Measurements from ENCODE around the gene WDR27.
"Not testable (repeated sequence)": the region's sequence is repeated elsewhere in the genome, so short reads cannot be mapped to it uniquely, and the experiment has no call there.

Gene WDR27

DNA sequence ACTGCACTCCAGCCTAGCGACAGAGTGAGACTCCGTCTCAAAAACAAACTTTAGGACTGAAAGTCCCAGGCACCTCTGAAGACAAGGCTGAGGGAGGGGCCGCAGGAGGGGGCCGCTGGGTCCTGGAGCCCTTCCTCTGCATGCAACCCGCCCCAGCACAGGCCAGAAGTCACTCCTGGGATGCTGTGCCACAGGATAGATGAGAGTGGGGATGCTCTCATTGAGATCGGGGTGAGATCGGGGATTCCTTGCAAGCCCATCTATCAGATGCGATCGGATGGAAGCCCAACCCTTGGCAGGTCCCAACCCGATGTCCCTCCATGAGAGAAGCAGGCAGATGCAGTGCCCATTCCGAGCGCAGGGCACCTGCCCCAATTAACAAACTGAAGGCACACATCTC is 66.5 kb downstream of the WDR27 start:
- no peak for DNase-seq

DNA sequence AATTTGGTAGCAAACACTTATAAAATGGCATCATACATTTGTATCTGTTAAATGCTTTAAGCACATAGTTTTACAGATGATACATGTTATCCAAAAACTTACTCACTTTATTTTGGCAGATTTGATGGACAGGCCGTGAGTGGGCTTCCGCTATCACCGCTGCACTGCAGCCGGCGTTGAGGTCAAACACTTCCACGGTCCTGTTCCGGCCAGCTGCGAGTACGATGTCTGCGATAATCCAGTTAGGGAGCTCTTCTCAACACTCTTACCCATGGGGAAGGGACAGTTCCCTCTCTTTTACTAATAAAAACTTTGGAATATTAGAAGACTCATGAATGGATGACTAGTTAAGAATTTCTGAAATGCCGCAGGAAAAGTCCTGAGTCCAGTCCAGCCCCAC is 69.0 kb downstream of the WDR27 start:
- DNase-seq: no peak

DNA sequence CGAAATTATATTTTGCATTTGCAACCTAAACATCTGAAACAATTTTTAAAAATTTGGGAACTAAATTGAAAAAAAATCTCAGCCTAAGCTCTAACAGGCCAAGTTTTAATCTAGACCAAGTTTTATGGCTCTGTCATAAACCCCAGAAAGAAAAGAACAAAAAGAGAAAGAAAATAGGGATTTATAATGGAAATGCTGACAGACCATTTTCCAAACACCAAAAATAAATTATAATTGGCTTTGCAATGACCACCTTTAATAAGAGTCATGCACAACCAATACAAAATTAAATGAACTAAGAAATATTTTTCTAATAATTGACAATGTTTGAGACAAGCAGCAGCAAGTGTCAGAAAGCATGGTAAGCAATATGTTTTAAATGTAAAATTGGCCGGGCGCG is 72.6 kb downstream of the WDR27 start:
- no peak for DNase-seq

DNA sequence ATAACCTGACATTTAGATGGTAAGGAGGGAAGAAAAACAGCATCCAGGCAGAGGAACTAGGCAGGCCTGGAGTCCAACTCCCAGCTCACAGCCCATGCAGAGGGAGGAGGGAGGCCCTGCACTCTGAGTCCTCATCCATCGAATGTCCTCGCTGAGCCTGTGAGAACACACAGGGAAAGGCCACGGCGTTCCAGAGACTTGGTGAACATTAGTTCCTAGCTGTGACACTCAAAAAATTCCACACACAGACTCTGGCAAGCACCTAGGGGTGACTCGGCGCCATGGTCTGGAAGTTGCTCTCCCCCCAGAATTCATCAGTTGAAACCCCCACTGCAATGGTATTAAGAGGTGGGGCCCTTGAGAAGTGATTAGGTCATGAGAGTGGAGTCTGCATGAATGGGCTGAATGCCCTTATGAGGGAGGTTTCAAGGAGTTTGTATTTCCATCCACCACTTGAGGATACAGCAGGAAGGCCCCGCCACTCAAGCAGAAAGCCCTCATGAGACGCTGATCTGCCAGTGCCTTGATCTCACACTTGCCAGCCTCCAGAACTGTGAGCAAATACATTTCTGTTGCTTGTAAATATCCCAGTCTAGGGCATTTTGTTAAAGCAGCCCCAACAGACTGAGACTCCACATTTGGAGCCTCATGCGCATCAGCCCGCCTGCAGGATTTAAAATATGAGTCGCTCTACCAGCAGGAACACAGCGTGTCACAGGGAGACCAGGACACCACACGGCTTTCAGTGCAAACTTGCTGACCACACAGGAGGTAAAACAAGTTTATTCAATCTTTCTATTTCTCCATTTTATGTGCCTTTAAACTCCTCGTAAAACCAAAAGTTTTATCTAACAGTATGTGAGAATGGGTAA is 73.9 kb downstream of the WDR27 start:
- no peak for DNase-seq

DNA sequence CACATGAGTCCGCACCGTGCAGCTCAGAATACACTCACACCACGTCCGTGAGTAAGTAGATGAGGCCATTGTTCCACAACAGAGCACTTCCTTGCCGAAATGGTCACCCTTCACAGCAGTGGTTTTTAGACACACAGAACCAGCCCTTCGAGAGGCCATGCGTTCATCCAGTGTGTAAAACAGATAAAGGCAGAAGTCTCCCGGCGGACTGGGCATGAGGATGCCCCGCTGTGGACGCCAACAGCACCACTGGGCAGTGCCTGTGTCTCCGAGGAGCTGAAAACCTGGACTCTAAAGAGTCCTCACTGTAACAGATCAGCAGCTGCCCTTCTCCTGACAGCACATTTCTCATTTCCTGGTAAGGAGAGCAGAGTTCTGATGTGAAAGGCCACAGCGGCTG is 75.2 kb downstream of the WDR27 start:
- no peak for DNase-seq

DNA sequence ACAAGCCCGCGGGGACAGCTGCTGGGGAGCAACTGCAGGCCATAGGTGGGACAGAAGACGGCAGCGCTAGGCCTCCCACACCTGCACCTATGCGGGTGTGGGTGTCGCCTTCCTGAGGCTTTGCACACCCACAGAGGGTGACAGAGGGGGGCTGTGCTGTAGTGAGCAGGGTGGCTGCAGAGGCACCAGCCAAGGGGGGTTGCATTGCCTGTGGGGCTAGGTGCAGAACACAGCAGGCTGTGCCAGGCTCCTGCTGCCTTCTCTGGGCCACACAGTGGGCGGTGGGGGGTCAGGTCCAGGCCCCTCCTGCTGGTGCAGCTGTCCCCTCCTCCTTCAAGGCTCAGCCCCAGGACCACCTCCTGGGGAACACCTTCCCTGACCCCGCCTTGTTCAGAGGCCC is 75.7 kb downstream of the WDR27 start:
- DNase-seq: no peak

DNA sequence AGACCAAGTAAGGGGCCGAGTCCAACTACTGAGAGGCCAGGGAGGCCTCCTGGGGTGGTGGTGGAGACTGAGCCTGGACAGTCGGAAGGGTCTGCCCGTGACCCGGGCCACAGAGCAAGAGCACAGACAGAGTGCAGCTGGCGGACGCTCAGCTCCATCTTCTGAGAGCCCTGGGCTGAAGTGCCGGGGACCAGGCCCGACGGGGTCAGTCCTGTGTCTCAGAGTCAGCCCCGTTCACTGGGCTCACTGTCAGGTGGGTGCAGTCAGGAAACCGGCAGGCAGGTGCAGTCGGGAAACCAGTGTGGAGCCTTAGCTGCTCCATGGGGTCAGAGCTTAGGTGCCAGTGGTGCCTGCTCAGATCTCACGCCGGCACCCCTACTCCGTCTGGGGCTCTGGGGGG is 76.5 kb downstream of the WDR27 start:
- DNase-seq: no peak

DNA sequence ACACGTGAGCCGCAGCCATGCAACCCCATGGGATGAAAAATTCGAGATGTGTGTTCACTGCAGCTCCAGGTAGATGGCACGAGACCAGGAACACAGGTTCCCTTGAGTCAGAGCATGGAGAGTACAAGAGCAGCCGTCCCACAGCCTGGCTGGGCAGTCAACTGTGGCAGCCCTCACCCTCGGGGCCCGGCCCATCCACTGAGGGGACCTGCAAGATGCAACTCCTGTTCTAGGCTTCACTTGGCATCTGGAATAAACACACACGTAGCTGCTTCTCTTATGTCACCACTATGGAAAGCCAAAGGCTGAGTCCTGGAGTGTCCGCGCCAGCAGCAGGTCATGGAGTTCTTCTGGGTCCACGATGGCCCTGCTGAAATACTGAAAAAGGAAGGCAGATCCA is 77.0 kb downstream of the WDR27 start:
- DNase-seq: no peak

DNA sequence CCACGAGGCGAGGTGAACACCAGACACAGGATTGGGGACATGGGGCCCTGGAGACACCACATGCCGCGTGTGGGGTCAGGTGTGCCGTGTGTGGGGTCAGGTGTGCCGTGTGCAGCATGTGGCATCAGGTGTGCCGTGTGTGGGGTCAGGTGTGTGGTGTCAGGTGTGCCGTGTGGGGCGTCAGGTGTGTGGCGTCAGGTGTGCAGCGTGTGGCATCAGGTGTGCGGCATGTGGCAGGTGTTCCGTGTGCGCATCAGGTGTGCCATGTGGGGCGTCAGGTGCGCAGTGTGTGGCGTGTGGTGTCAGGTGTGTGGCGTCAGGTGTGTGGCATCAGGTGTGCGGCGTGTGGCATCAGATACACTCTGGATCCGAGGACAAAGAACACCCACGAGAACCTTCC is 77.9 kb downstream of the WDR27 start:
- DNase-seq: no peak

DNA sequence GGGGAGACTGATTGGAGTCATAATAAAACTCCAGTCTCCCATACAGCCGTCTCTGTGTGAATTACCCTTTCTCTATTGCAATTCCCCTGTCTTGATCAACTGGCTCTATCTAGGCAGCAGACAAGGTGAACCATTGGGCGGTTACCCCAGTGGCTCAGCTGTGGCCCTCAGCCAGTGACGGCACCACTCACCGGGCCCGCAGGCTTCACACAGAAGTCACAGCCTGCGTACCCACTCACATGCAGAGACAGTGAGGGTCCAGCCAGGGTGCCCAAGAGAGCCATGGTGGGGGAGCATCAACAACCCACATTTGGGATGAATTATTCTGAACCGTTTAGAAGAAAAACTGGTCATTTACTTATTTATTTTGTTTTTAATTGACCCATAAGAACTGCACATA is 78.5 kb downstream of the WDR27 start:
- no peak for DNase-seq

DNA sequence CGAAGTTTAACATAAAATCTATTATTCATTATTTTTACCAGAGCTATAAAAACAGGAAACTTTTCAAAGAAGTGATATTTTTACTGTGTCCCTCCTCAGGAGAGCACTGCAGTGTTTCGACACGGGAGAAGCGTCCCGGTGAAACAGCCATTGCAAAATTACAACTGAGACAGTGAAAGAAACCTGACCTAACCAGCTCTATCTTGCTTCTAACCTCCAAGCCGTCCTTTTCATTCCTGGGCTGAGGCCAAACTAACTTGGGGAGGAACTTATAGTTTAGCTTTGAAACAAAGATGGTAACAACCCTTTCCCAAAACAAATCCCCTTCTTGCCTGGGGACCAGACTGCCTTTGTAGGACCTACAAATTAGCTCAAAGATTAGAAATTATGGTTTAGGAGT is 79.2 kb downstream of the WDR27 start:
- peak; percentile 6 for DNase-seq

DNA sequence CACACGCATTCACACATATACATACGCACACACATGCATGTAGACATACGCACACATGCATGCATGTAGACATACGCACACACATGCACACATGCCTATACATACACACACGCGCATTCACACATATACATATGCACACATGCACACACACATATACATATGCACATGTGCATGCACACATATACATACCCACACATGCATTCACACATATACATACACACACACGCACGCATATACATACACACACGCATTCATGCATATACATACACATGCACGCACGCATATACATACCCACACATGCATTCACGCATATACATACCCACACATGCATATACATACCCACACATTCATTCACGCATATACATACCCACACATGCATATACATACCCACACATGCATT is 80.5 kb downstream of the WDR27 start:
- DNase-seq: no peak

DNA sequence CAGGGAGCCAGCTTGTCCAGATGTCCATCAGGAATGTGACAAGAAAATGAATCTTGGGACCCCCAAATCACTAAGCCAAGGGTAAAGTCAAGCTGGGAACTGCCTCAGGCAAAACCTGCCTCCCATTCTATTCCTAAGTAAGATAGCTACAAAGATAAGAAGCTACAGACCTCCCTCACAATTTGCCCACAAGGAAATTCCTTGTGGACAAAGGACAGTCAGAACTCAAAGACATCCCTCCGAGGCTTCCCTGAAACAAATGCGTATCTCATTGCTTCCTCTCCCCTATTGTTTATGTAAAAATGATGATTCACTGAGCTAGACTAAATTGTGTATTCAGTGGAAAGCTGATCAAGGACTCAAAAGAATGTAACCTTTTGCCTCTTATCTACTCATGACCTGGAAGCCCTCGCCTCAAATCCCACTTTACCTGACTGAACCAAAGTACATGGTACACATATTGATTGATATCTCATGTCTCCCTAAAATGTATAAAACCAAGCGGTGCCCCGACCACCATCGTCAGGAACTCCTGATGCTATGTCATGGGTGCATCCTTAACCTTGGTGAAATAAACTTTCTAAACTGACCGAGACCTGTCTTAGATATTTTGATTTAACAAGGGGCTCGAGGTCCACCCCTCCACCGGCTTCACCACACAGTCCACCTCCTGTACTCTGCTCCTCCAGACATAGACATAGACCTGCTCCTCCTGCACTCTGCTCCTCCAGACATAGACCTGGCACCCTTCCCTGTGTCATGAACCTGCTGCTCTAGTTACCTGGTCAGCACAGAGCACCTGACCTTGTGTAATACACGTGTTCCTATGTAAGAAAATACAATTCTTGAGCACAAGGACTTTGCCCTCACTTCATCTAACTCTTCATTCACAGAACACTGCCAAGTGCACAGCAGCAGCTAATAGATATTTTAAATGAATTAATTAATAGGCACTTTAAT is 81.4 kb downstream of the WDR27 start:
- DNase-seq: no peak

DNA sequence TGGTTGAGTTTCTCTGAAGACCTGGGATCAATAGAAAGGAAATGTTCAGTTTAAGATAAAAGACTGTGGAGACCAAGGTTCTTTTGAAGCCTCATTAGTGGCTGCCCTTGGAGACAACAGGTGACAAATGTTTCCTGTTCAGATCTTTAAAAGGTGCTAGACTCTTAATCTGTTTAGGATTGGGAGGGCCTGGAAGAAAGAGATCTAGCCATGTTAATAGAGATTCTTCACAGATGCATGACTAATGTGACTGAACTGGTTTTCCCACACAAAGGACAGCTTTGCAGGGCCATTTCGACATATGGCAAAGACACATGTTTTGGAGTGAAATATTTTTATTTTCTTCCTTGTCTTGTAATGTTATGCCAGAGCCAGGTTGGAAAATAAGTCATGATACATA is 82.2 kb downstream of the WDR27 start:
- DNase-seq: no peak

DNA sequence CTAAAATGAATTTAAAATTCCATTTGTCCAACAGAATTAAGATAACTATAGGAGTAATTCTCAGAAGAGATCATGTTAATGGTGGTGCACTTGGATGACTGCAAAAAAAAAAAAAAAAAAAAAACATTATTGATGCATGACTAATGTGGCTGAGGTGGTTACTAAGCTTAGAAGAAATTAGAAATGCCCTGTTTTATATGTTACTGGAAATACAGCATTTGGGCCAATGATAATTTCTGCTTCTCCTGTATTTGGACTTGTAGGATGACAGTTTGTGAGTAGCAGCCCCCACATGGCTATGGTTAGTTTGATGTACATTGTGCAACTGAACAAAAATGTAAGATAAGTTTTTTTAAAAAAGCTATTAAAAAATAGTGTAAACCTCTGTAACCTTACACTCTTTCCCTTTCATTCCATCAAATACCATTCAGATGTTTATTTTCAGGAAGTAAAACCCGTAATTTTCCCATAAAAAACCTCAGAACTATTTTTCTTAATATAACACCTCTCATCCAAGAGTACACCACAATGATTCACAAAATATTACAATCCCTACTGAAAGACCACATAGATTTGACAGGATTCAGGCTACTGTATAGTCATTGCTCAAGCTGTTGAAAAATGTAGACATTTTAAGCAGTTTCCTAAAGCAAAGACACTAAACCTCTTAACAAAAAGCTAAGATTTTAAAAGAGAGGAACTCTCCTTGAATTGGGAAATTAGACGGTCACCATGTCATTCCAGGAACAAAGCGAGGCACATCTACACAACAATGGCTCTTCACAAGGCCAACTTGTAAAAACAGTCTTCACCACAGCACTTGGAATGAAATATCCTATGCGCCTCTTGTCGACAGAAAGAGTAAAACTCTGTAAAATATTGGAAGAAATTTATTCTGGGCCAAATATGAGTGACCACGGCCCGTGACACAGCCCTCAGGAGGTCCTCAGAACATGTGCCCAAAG is 83.0 kb downstream of the WDR27 start:
- DNase-seq: no peak

DNA sequence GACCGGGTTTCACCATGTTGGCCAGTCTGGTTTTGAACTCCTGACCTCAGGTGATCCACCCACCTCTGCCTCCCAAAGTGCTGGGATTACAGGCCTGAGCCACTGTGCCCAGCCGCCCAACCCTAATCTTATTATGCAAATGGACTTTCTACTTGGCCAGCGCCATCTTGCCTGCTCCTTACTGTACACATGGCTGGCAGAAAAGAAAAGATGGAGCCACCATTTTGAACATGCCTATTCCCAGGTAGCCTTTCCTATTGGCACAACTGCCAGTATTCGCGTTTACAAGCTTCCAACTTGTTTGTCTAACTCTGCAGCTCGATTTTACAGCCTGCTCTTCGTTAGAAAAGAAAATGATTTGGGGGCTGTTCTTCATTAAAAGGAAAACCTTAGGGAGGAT is 84.3 kb downstream of the WDR27 start:
- no peak for DNase-seq

DNA sequence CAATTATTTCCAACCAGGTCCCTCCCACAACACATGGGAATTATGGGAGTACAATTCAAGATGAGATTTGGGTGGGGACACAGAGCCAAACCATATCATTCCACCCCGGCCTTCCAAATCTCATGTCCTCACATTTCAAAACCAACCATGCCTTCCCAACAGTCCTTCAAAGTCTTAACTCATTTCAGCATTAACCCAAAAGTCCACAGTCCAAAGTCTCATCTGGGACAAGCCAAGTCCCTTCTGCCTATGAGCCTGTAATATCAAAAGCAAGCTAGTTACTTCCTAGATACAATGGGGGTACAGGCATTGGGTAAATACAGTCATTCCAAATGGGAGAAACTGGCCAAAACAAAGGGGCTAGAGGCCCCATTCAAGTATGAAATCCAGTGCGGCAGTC is 93.2 kb downstream of the WDR27 start:
- not testable (repeated sequence) for DNase-seq

DNA sequence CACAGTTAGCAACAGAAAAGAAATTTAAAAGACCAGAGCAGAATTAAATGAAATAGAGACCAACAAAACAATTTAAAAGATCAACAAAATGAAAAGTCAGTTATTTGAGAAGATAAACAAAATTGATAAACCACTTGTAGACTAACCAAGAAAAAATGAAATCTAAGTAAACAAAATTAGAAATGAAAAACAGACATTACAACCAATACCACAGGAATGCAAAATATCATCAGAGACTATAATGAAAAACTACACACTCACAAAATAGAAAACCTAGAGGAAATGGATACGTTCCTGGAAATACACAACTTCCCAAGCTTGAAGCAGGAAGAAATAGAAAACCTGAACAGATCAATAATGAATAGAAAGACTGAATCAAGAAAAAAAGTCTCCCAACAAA is 97.8 kb downstream of the WDR27 start:
- no peak for DNase-seq

DNA sequence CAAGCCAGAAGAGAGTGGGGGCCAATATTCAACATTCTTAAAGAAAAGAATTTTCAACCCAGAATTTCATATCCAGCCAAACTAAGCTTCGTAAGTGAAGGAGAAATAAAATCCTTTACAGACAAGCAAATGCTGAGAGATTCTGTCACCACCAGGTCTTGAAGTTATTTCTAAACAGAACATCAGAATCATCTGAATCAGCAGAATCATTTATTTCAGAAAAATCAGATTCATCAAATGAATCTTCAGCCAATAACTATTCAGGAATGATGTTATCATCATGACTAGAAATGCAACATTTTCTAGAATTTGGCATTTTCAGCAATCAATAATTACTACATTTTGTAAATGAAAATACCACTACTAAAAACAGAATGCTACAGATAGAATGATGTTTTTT is 100.7 kb downstream of the WDR27 start:
- not testable (repeated sequence) for DNase-seq

DNA sequence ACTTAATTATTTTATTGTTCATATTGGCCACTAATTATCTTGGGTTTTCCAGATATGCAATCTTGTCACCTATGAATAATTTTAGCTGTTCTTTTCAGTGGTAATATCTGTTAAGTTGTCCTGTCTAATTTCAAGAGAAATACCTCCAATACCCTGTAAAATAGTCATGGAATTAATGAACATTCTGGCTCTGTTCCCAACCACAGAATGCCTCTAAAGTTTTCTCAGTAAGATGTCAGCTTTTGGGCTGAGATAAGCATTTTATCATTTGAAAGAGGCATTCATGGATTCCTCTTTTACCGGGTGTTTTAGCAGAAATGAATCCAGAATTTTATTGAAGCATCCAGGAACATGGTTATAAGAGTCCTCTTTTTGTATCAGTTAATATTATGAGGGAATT is 109.3 kb downstream of the WDR27 start:
- DNase-seq: peak; percentile 72

DNA sequence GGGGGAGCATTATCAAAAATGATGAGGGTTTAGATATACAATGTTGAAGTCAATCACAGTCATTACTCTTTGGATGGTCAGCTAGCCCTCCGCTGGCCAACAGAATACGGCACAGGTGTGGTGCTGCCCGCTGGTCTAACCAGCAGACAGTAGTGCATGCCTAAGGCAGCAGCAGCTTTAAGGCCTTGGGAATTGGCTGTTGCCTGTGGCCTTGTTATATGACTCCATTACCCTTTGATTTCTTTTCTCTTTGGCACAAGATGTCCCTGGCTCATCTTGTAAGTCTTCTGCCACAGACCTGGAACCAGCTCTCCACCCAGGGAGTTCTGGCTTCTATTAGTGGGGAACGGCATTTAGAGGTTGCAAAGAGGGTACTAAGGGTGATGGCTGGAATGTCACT is 110.2 kb downstream of the WDR27 start:
- DNase-seq: no peak

DNA sequence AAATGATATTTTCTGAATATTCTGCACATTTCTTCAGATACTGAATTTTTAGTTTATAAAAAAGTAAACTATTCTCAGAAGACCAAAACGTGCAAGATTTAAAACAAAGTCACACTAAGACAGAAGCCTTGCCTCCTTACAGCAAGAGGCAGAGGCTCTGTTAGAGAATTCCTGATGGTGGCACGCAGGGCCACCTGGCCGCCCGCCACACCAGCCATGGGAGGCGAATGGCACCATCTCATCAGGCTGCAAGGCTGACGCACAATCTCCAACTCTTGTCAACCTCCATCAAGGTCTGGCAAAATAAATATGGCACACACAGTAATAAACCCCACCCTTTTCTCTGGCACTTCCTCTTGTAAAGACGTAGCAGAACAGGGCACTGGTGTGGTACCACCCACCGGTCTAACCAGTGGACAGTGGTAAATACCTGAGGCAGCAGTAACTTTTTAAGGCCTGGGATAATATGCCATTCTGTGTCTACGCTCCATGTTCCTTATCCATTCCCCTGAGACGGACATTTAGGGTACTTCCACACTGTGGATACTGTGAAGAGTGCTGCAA is 111.4 kb downstream of the WDR27 start:
- no peak for DNase-seq

Data from hematopoietic multipotent progenitor cell treated with erythropoietin and hydrocortisone succinate and interleukin-3 and kit ligand, for 4 days (in vitro differentiated cells).